Uterus (tissue), 4 donors: ENCODE measurements around the gene GSAP. TPM values are rescaled to one million over a fixed set of nuclear protein-coding genes. Genes with fewer than 3 reads are reported as not detected.

Source experiments
- DNase-seq, 2 donors: peaks; one replicate each; pipeline ENCODE4 v3.0.0-alpha.2; 2019 to 2020
- H3K27ac ChIP-seq, 2 donors: fragments of 200-600 bp; sonication (generic); 1 replicate in 1 of 2; 2 replicates in 1 of 2; pipeline ENCODE4 v1.5.1; 2016 to 2018
- H3K27me3 ChIP-seq, 2 donors: fragments of 200-600 bp; sonication (generic); one replicate each; pipeline ENCODE4 v1.5.1; 2018 to 2019; ENCODE audit warnings: control low read depth in 1 of 2
- H3K36me3 ChIP-seq, 2 donors: fragments of 200-600 bp; sonication (generic); one replicate each; pipeline ENCODE4 v1.5.1; 2019; ENCODE audit warnings: control low read depth in 1 of 2
- H3K4me1 ChIP-seq, 2 donors: fragments of 200-600 bp; sonication (generic); one replicate each; pipeline ENCODE4 v1.5.1; 2018 to 2019; ENCODE audit warnings: control low read depth in 1 of 2
- H3K4me3 ChIP-seq, 2 donors: fragments of 200-600 bp; sonication (generic); 1 replicate in 1 of 2; 2 replicates in 1 of 2; pipeline ENCODE4 v1.5.1; 2018 to 2019; ENCODE audit warnings: mild to moderate bottlenecking in 1 of 2
- H3K9me3 ChIP-seq, 2 donors: fragments of 200-600 bp; sonication (generic); one replicate each; pipeline ENCODE4 v1.5.1; 2019; ENCODE audit warnings: control low read depth in 1 of 2
- POLR2A ChIP-seq, 2 donors: fragments of 450-650 bp; IDR thresholded peaks; one replicate each; pipeline ENCODE4 v1.6.1; 2016; ENCODE audit warnings: antibody characterized with exemption in 2 of 2, mild to moderate bottlenecking in 1 of 2, moderate library complexity in 1 of 2
- intact Hi-C: fragments of 100-400 bp; cut with DNase I; formaldehyde crosslinking; loops from one replicate; pipeline ENCODE4 v1.15.1; 2023; ENCODE audit warnings: low total_unique reads
- total RNA-seq, 4 donors: library from RNA; depleted of rRNA in 3 of 4; stranded (reverse); fragments of >200 nt in 3 of 4; gene quantifications; one replicate each; pipeline versions ENCODE4 v1.1.0 to v1.2.4, GENCODE V29; 2014 to 2023
- TF ChIP-seq, protein P1 (sequence below), 4 experiments: fragments of 200-600 bp in 2 of 4; fragments of 450-650 bp in 2 of 4; sonication (generic) in 2 of 4; IDR thresholded peaks; one replicate each; pipeline ENCODE4 v1.5.1; 2016 to 2019; ENCODE audit warnings: antibody characterized with exemption in 4 of 4, mild to moderate bottlenecking in 2 of 4, moderate library complexity in 1 of 4
- donor health status: DM: yes; HTN: yes; CAD: no.

The GSAP gene
- total RNA-seq, 4 donors from 2014 or later, result 3.6 to 24.1 (median 13.1) TPM

DNA sequence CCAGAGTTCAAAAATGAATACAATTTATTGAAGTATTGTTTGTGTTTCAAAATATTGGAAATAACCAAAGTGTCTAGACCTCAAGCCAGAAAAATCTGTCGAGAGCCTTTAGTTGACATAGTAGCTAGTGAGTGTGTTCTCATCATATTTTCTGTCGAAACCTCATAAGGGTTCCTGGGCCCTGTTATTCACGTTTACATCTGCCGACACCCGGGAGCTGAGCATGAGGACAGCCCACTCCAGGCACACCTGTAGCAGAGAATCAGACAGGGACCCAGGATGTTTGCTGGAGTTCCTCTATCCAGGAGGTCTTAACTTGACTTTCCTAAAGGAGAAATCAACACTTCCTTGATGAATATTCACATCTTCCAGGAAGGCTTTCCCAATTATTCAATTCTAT is 144.4 kb downstream of the GSAP start:
- H3K9me3 ChIP-seq, result no peaks in the 10 kb centered on the region
- no peaks in the 10 kb centered on the region for H3K36me3 ChIP-seq
- intact Hi-C loops, result no loop called here
- no peak for DNase-seq
- H3K4me1 ChIP-seq, result no peaks in the 10 kb centered on the region
- H3K27me3 ChIP-seq, result no peaks in the 10 kb centered on the region
- no peak overlapping the region for H3K27ac ChIP-seq
- TF ChIP-seq POLR2A (IDR thresholded peaks at IDR 0.05), result no peak
- TF ChIP-seq, protein P1, sequence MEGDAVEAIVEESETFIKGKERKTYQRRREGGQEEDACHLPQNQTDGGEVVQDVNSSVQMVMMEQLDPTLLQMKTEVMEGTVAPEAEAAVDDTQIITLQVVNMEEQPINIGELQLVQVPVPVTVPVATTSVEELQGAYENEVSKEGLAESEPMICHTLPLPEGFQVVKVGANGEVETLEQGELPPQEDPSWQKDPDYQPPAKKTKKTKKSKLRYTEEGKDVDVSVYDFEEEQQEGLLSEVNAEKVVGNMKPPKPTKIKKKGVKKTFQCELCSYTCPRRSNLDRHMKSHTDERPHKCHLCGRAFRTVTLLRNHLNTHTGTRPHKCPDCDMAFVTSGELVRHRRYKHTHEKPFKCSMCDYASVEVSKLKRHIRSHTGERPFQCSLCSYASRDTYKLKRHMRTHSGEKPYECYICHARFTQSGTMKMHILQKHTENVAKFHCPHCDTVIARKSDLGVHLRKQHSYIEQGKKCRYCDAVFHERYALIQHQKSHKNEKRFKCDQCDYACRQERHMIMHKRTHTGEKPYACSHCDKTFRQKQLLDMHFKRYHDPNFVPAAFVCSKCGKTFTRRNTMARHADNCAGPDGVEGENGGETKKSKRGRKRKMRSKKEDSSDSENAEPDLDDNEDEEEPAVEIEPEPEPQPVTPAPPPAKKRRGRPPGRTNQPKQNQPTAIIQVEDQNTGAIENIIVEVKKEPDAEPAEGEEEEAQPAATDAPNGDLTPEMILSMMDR (IDR thresholded peaks at IDR 0.05), result no peak
- no peak overlapping the region for H3K4me3 ChIP-seq

DNA sequence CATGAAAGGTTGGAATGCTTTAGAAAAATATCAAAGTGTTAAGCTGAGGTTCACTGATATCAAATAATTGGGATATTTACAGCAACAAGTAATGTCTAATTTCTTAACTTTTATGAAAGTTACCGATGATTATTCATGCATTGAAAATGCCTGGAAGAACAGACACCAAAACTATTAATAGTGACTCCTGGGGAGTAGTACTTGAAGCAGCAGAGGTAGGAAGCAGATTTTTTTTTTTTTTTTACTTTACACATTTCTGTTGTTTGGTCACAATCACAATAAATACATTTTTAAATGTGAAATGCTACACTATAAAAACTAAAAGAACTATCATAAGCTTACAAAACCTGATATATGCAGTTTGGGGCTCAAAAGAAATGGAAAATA is 146.1 kb downstream of the GSAP start:
- Histone ChIP-seq H3K4me3 (no peak overlapping the region), H3K9me3 (no peaks in the 10 kb centered on the region), H3K27ac (peak overlapping the region; percentile 29 to 42), H3K36me3 (no peaks in the 10 kb centered on the region), H3K27me3 (no peaks in the 10 kb centered on the region), H3K4me1 (no peaks in the 10 kb centered on the region)
- intact Hi-C loops, result no loop called here
- no peak for DNase-seq
- TF ChIP-seq, protein P1 (IDR thresholded peaks at IDR 0.05), result no peak
- TF ChIP-seq POLR2A (IDR thresholded peaks at IDR 0.05), result no peak

DNA sequence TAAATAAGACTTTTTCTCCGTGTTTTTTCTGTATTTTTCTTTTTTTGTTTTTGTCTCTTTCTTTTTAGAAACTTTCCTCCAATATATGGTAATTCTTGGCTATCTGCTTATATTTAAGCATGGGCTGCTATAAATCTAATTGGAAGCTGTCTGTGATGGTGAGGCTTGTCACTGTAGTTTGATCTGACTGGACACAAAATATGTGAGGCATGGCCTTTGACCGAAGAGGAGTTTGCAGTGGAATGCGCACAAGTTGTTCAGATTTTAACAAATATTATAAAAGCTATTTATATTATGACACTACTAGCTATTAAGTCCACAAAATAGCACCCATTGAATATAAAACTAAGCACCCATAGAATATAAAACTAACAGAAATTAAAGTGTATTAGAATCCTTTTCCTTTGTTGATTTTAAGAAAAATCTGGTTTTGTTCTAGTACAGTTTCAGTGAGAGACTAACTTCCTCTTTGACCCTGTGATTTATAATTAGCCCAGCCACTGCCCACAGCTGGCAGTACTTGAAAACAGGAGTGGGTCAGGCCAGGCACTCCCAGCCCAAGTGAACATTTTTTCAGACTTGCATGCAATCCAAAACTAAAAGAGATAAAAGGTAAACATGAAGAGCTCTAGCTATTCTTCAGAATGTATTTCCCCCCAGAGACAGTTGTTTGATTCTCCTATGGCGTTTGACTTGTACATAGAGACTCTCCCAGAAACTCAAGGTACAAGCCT is 146.6 kb downstream of the GSAP start:
- intact Hi-C loops, result no loop called here
- Histone ChIP-seq H3K27ac (peak overlapping the region; percentile 29 to 42), H3K4me3 (no peak overlapping the region), H3K4me1 (no peaks in the 10 kb centered on the region), H3K36me3 (no peaks in the 10 kb centered on the region), H3K27me3 (no peaks in the 10 kb centered on the region), H3K9me3 (no peaks in the 10 kb centered on the region)
- DNase-seq, result no peak
- no peak for TF ChIP-seq POLR2A (IDR thresholded peaks at IDR 0.05)
- TF ChIP-seq, protein P1 (IDR thresholded peaks at IDR 0.05), result no peak

DNA sequence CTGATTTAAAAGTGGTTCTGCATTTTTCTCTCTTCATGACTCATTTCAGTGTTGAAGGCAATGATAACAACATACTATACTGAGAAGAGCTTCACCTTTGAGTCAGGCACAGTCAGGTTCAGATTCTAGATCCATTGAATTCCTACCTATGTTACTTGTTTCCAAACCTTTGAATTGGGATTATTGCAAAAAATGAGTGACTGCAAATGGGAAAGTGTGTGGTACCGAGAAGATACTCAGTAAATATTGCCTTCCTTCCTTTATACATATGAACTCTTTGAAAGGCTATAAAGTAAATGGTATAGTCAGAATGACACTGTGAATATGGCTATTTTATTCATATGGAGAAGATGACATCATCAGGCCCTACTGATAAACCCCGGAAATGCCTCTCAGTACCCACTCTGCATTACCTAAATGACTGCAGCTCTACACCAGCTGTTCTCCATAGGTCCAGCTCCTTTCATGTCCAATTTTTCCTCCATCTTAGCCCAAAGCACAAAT is 149.8 kb downstream of the GSAP start:
- Histone ChIP-seq H3K4me3 (no peak overlapping the region), H3K4me1 (no peaks in the 10 kb centered on the region), H3K9me3 (no peaks in the 10 kb centered on the region), H3K27me3 (no peaks in the 10 kb centered on the region), H3K36me3 (no peaks in the 10 kb centered on the region), H3K27ac (no peak overlapping the region)
- DNase-seq, result no peak
- TF ChIP-seq POLR2A (IDR thresholded peaks at IDR 0.05), result no peak
- TF ChIP-seq, protein P1 (IDR thresholded peaks at IDR 0.05), result no peak
- intact Hi-C loops, result no loop called here

DNA sequence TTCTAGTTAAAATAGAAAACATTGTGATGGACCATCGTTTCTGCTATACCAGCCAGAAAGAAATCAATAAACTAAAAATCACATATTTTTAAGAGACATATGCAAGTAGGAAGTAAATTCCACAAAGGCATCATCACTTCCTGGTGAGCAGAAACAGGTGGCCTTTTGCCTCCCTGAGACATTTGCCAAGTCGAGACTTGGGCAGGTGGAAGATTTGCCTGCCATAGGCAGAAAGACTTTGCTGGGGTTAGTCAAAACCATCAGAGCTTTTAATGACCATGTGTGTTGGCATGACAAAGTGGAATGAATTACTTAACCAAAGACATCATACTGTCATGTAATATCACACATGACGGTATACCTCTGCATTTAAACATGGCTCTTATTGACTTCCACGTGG is 150.5 kb downstream of the GSAP start:
- Histone ChIP-seq H3K27ac (no peak overlapping the region), H3K4me3 (no peak overlapping the region), H3K36me3 (no peaks in the 10 kb centered on the region), H3K4me1 (no peaks in the 10 kb centered on the region), H3K27me3 (no peaks in the 10 kb centered on the region), H3K9me3 (no peaks in the 10 kb centered on the region)
- DNase-seq, result no peak
- intact Hi-C loops, result no loop called here
- TF ChIP-seq, protein P1 (IDR thresholded peaks at IDR 0.05), result no peak
- no peak for TF ChIP-seq POLR2A (IDR thresholded peaks at IDR 0.05)
